Mammary epithelial cell (primary cell): ENCODE measurements around the gene CASP10.

Source experiments
- EZH2 ChIP-seq: IDR thresholded peaks from 2 replicates; pipeline ENCODE4 v1.6.1; 2012; ENCODE audit warnings: low read length, inconsistent platforms, borderline replicate concordance
- TF ChIP-seq, protein P1 (sequence below), 2 donors: IDR thresholded peaks in 1 of 2; conservative IDR thresholded peaks in 1 of 2; 2 replicates each; pipeline ENCODE4 v1.5.1; 2011 to 2012; ENCODE audit warnings: inconsistent platforms in 2 of 2, low read length in 2 of 2, mild to moderate bottlenecking in 2 of 2, control low read depth in 1 of 2, low read depth in 1 of 2; ENCODE audit not compliant: insufficient read depth in 1 of 2; ENCODE audit errors: extremely low read depth in 1 of 2

DNA sequence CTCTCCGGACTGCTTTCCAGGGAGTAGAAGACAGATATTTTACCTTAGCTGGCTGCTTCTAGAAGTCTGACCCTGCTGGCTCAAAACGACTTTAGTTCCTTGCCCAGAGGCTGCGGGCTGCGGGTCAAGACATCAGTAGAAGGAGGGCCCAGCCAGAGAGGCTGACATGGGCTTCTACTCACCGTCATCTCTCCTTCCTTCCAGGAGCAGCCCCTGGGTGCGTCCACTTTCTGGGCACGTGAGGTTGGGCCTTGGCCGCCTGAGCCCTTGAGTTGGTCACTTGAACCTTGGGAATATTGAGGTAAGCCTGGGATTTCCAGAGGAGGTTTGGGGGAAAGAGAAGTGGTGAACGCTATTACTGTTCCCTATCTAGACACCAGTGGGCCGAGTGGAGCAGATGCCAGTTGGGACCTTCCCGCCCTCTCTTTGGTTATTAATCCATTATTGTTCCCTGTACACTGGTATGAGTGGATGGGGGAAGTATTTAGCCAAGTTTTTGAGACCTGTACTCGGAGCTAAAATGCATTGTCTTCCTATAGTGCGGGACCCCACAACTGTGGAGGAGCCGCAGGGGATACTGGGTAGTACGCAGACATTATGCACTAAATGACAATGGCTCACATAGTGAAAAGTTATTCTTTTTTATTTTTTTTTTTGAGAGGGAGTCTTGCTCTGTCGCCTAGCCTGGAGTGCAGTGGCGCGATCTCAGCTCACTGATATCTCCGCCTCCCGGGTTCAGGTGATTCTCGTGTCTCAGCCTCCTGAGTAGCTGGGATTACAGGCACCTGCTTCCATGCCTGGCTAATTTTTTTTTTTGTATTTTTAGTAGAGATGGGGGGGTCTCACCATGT, 51.1 kb downstream of the CASP10 start:
- TF ChIP-seq, protein P1, sequence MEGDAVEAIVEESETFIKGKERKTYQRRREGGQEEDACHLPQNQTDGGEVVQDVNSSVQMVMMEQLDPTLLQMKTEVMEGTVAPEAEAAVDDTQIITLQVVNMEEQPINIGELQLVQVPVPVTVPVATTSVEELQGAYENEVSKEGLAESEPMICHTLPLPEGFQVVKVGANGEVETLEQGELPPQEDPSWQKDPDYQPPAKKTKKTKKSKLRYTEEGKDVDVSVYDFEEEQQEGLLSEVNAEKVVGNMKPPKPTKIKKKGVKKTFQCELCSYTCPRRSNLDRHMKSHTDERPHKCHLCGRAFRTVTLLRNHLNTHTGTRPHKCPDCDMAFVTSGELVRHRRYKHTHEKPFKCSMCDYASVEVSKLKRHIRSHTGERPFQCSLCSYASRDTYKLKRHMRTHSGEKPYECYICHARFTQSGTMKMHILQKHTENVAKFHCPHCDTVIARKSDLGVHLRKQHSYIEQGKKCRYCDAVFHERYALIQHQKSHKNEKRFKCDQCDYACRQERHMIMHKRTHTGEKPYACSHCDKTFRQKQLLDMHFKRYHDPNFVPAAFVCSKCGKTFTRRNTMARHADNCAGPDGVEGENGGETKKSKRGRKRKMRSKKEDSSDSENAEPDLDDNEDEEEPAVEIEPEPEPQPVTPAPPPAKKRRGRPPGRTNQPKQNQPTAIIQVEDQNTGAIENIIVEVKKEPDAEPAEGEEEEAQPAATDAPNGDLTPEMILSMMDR (conservative IDR thresholded peaks at IDR 0.05 in 1 of 2, IDR thresholded peaks at IDR 0.05 in 1 of 2; ENCODE audit: extremely low read depth in 1 of 2, insufficient read depth in 1 of 2, low read depth in 1 of 2, low read length in 2 of 2): no peak
- no peak for TF ChIP-seq EZH2
